SU-DHL-6 (cell line): Measurements from ENCODE around the gene GPR157.

Source experiments
- H2AFZ ChIP-seq: fragments of 200-600 bp; sonication (generic); 2 replicates; pipeline ENCODE4 v1.6.1; 2014; ENCODE audit warnings: low read depth, mild to moderate bottlenecking, moderate library complexity, mixed read lengths, antibody characterized with exemption, low read length; ENCODE audit not compliant: severe bottlenecking
- H3F3A ChIP-seq: fragments of 200-600 bp; shearing (Covaris generic); 2 replicates; pipeline ENCODE4 v1.6.0; 2016; ENCODE audit warnings: antibody characterized with exemption, mild to moderate bottlenecking; ENCODE audit not compliant: insufficient read depth
- H3K27ac ChIP-seq: fragments of 200-600 bp; sonication (generic); 2 replicates; pipeline ENCODE4 v1.5.1; 2016; ENCODE audit warnings: low read depth, mild to moderate bottlenecking, low read length, moderate library complexity, mixed read lengths
- H3K27me3 ChIP-seq: fragments of 200-600 bp; sonication (generic), shearing (Covaris generic); 2 replicates; pipeline ENCODE4 v1.6.0; 2014; ENCODE audit warnings: mild to moderate bottlenecking, low read length
- H3K36me3 ChIP-seq: fragments of 200-600 bp; sonication (generic); 2 replicates; pipeline ENCODE4 v1.6.1; 2014; ENCODE audit warnings: mild to moderate bottlenecking, low read length, mixed read lengths
- H3K4me2 ChIP-seq: fragments of 300-600, 200-600 bp; shearing (Covaris generic), sonication (generic); 2 replicates; pipeline ENCODE4 v1.6.0; 2014; ENCODE audit warnings: low read length, low read depth, mild to moderate bottlenecking; ENCODE audit not compliant: poor library complexity, severe bottlenecking
- H3K4me3 ChIP-seq: fragments of 200-600 bp; sonication (generic); 2 replicates; pipeline ENCODE4 v1.5.1; 2014; ENCODE audit warnings: antibody characterized with exemption, low read length, mild to moderate bottlenecking, mixed read lengths; ENCODE audit not compliant: insufficient read depth, poor library complexity, severe bottlenecking
- H3K79me2 ChIP-seq: fragments of 200-600 bp; sonication (generic); 2 replicates; pipeline ENCODE4 v1.6.1; 2014; ENCODE audit warnings: mild to moderate bottlenecking, low read length, moderate library complexity; ENCODE audit not compliant: insufficient read depth
- H3K9ac ChIP-seq: fragments of 200-600 bp; sonication (generic); 2 replicates; pipeline ENCODE4 v1.7.0; 2014; ENCODE audit warnings: mild to moderate bottlenecking, low read length
- H3K9me2 ChIP-seq: fragments of 200-600 bp; sonication (generic); replicated peaks from 2 replicates; pipeline ENCODE4 v1.6.1; 2014; ENCODE audit warnings: low read length; ENCODE audit not compliant: insufficient read depth
- H3K9me3 ChIP-seq: fragments of 200-600 bp; sonication (generic); 2 replicates; pipeline ENCODE4 v1.6.1; 2014; ENCODE audit warnings: low read length, mixed read lengths; ENCODE audit not compliant: insufficient read depth
- H4K20me1 ChIP-seq: fragments of 200-600 bp; sonication (generic); 2 replicates; pipeline ENCODE4 v1.6.1; 2014; ENCODE audit warnings: low read depth, mild to moderate bottlenecking, antibody characterized with exemption, low read length, moderate library complexity, mixed read lengths
- CTCF ChIP-seq: fragments of 200-600 bp; sonication (generic); IDR thresholded peaks from one replicate; pipeline ENCODE4 v1.5.1; 2017; ENCODE audit warnings: antibody characterized with exemption, mild to moderate bottlenecking, low read length, moderate library complexity; ENCODE audit not compliant: insufficient read depth, poor library complexity, severe bottlenecking
- EZH2phosphoT487 ChIP-seq: fragments of 200-600 bp; sonication (generic), shearing (Covaris generic); conservative IDR thresholded peaks from 2 replicates; pipeline ENCODE4 v1.6.1; 2018; ENCODE audit warnings: mild to moderate bottlenecking, antibody characterized with exemption, low read length, moderate library complexity, mixed read lengths

The GPR157 gene

GRCh38 chr1:9108056-9108665 is 20.7 kb downstream of the GPR157 start:
- H3K27me3 ChIP-seq = no peaks in the 10 kb centered on the region
- no peak overlapping the region for H3K9ac ChIP-seq
- H3K79me2 ChIP-seq = no peaks in the 10 kb centered on the region
- H3K27ac ChIP-seq = no peak overlapping the region
- H3F3A ChIP-seq = no peaks in the 10 kb centered on the region
- H4K20me1 ChIP-seq = no peaks in the 10 kb centered on the region
- H2AFZ ChIP-seq = no peak overlapping the region
- no peaks in the 10 kb centered on the region for H3K9me2 ChIP-seq
- H3K9me3 ChIP-seq = no peaks in the 10 kb centered on the region
- no peaks in the 10 kb centered on the region for H3K36me3 ChIP-seq
- no peak overlapping the region for H3K4me2 ChIP-seq
- no peak for TF ChIP-seq CTCF
- TF ChIP-seq EZH2phosphoT487 = no peak
- no peak overlapping the region for H3K4me3 ChIP-seq

GRCh38 chr1:9107136-9107535 is 21.8 kb downstream of the GPR157 start:
- Histone ChIP-seq H3K79me2 (no peaks in the 10 kb centered on the region), H3K27me3 (no peaks in the 10 kb centered on the region)
- no peak for TF ChIP-seq EZH2phosphoT487
- no peak for TF ChIP-seq CTCF

GRCh38 chr1:9106286-9106685 is 22.6 kb downstream of the GPR157 start:
- H3K9me2 ChIP-seq = no peaks in the 10 kb centered on the region
- H3K4me3 ChIP-seq = no peak overlapping the region
- no peaks in the 10 kb centered on the region for H3F3A ChIP-seq
- TF ChIP-seq EZH2phosphoT487 (no peak), CTCF (no peak)
- H3K9me3 ChIP-seq = no peaks in the 10 kb centered on the region
- no peak overlapping the region for H2AFZ ChIP-seq
- H3K79me2 ChIP-seq = no peaks in the 10 kb centered on the region
- no peak overlapping the region for H3K4me2 ChIP-seq
- no peaks in the 10 kb centered on the region for H3K36me3 ChIP-seq
- no peak overlapping the region for H3K27ac ChIP-seq
- H3K27me3 ChIP-seq = no peaks in the 10 kb centered on the region
- no peak overlapping the region for H3K9ac ChIP-seq
- H4K20me1 ChIP-seq = no peaks in the 10 kb centered on the region

More at GRCh38 chr1:9107136-9107535, 21.8 kb downstream of the GPR157 start:
- Histone ChIP-seq H3K36me3 (no peaks in the 10 kb centered on the region), H4K20me1 (no peaks in the 10 kb centered on the region), H3K9ac (no peak overlapping the region), H3K4me3 (no peak overlapping the region), H2AFZ (no peak overlapping the region), H3F3A (no peaks in the 10 kb centered on the region), H3K9me2 (no peaks in the 10 kb centered on the region), H3K27ac (no peak overlapping the region), H3K4me2 (no peak overlapping the region), H3K9me3 (no peaks in the 10 kb centered on the region)
